ENCODE data around the gene KLHL17.

The KLHL17 gene

GRCh38 chr1:978069-978834 is 17.9 kb downstream of the KLHL17 start:
- Mint-ChIP-seq H3K9me3 (peaks cover 6% of the 10 kb centered on the region), H3K36me3 (ENCODE audit: low read depth) (peaks cover 4% of the 10 kb centered on the region), H3K27ac (peak overlapping the region; percentile 54), H3K4me3 (no peak overlapping the region), H3K27me3 (ENCODE audit: low read depth, poor library complexity) (peaks cover 49% of the 10 kb centered on the region), H3K4me1 (peaks cover 18% of the 10 kb centered on the region)
- DNase-seq, result no peak
- TF ChIP-seq, protein P1, sequence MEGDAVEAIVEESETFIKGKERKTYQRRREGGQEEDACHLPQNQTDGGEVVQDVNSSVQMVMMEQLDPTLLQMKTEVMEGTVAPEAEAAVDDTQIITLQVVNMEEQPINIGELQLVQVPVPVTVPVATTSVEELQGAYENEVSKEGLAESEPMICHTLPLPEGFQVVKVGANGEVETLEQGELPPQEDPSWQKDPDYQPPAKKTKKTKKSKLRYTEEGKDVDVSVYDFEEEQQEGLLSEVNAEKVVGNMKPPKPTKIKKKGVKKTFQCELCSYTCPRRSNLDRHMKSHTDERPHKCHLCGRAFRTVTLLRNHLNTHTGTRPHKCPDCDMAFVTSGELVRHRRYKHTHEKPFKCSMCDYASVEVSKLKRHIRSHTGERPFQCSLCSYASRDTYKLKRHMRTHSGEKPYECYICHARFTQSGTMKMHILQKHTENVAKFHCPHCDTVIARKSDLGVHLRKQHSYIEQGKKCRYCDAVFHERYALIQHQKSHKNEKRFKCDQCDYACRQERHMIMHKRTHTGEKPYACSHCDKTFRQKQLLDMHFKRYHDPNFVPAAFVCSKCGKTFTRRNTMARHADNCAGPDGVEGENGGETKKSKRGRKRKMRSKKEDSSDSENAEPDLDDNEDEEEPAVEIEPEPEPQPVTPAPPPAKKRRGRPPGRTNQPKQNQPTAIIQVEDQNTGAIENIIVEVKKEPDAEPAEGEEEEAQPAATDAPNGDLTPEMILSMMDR (IDR thresholded peaks at IDR 0.05), result no peak

DNA sequence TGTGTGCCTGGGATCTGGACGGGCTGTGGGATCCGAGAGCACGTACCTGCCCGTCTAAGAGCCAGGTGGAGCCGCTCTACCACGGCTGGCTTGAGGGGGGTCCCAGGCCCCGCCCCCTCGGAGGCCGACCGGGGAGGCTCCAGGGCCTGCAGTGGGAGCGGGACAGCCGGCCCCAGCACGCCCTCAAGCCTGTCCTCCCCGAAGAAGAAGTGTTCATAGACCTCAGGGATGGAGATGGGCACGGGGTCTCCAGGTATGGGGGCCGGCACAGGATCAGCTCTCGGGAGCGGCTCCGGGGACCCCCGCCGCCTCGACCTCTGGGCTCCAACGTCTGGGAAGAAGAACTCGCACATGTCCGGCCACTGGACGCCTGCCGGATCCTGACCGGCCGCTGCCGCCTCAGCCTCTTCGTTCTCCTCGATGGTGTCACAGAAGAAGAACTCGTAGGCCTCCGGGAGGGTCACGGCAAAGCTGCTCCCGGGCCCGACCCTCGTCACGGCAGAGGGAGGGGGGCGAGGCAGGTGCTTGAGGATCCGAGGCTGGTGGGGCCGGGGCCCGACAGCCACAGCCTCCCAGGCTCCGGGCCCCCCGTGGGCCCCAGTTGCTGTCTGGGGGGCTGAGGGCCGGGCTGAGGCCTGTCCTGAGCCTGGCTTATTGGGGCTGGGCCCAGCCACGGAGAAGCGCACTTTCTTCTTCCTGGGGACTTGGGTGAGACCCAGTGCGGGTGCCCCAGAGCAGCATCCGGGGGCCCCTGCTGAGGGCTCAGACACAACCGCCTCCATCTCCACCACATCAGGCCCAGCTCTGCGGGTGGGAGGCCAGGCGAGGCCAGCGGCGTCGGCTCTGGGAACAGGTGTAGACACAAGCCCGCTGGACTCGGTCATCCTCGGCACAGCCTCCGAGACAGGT is 18.7 kb downstream of the KLHL17 start:
- no peak overlapping the region for H3K4me3 Mint-ChIP-seq
- peaks cover 4% of the 10 kb centered on the region for H3K36me3 Mint-ChIP-seq (ENCODE audit: low read depth)
- no peak for DNase-seq
- TF ChIP-seq, protein P1 (IDR thresholded peaks at IDR 0.05), result no peak
- peaks cover 52% of the 10 kb centered on the region for H3K27me3 Mint-ChIP-seq (ENCODE audit: low read depth, poor library complexity)
- peaks cover 18% of the 10 kb centered on the region for H3K4me1 Mint-ChIP-seq
- H3K27ac Mint-ChIP-seq, result no peak overlapping the region
- peaks cover 6% of the 10 kb centered on the region for H3K9me3 Mint-ChIP-seq

GRCh38 chr1:979744-980072 is 19.3 kb downstream of the KLHL17 start:
- H3K4me3 Mint-ChIP-seq, result no peak overlapping the region
- peaks cover 17% of the 10 kb centered on the region for H3K4me1 Mint-ChIP-seq
- no peak for DNase-seq
- peaks cover 6% of the 10 kb centered on the region for H3K9me3 Mint-ChIP-seq
- H3K27me3 Mint-ChIP-seq (ENCODE audit: low read depth, poor library complexity), result peaks cover 50% of the 10 kb centered on the region
- peaks cover 4% of the 10 kb centered on the region for H3K36me3 Mint-ChIP-seq (ENCODE audit: low read depth)
- TF ChIP-seq, protein P1 (IDR thresholded peaks at IDR 0.05), result no peak
- no peak overlapping the region for H3K27ac Mint-ChIP-seq

- no peak for DNase-seq
- peaks cover 14% of the 10 kb centered on the region for H3K4me1 Mint-ChIP-seq
- TF ChIP-seq, protein P1 (IDR thresholded peaks at IDR 0.05), result no peak
- H3K27me3 Mint-ChIP-seq (ENCODE audit: low read depth, poor library complexity), result peaks cover 50% of the 10 kb centered on the region
- H3K9me3 Mint-ChIP-seq, result peaks cover 6% of the 10 kb centered on the region
- H3K36me3 Mint-ChIP-seq (ENCODE audit: low read depth), result peaks cover 4% of the 10 kb centered on the region
- no peak overlapping the region for H3K27ac Mint-ChIP-seq
- H3K4me3 Mint-ChIP-seq, result no peak overlapping the region
Measured at GRCh38 chr1:980137-980571, 19.8 kb downstream of the KLHL17 start.

DNA sequence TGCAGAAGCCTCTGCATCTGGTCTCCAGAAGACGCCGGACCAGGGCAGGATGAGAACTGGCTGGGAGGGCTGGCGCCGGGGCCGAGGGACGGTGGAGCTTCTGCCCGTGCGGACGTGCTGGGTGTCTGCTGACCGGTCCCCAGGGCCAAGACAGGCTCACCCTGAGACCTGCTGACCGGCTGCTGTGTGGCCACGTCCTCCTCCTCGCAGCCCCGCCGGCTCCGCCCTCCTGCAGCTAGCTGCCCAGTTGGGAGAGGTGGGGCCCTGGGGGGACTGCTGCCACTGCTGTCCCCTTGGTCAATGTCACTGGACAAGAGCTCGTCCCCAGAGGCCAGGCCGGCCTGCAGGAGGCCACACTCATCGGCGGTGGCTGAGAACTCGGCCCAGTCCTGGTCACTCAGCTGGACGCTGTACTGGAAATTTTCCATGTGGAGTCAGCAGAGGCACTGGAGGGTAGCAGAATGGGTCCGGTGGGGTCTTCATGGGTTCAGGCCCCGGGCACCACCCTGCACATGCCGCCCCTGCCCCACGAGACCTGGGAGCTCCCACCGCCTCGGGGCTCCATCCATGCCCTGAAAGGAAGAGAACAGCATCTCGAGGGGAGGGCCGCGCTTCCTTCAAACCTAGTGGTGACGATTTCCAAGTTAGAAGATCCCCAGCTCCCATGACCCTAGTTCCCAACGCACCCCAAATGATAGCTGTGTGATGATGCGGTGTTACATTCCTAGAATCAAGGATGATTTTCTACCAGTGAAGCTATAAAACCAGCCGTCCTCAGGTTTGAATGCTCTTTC is 20.4 kb downstream of the KLHL17 start:
- H3K36me3 Mint-ChIP-seq (ENCODE audit: low read depth), result peaks cover 4% of the 10 kb centered on the region
- peaks cover 6% of the 10 kb centered on the region for H3K9me3 Mint-ChIP-seq
- H3K4me1 Mint-ChIP-seq, result peaks cover 11% of the 10 kb centered on the region
- DNase-seq, result no peak
- peaks cover 51% of the 10 kb centered on the region for H3K27me3 Mint-ChIP-seq (ENCODE audit: low read depth, poor library complexity)
- H3K27ac Mint-ChIP-seq, result no peak overlapping the region
- no peak overlapping the region for H3K4me3 Mint-ChIP-seq
- TF ChIP-seq, protein P1 (IDR thresholded peaks at IDR 0.05), result no peak

Data from nephron progenitor cell (in vitro differentiated cells).